ENCODE results near the gene CDA. TPM values are rescaled to one million over a fixed set of nuclear protein-coding genes. Genes with fewer than 3 reads are reported as not detected.

CDA gene
- total and polyA plus RNA-seq, 5 donors from 2014 or later = 0.21 to 0.57 TPM; not detected in 3

GRCh38 chr1:20611652-20612051, 22.8 kb downstream of the CDA start:
- no peaks in the 10 kb centered on the region for H3K36me3 ChIP-seq (ENCODE audit: control insufficient read depth, insufficient read depth, low read length)
- H3K27me3 Mint-ChIP-seq = peaks cover 16% of the 10 kb centered on the region
- DNase-seq (no peak), ATAC-seq (ENCODE audit: low read depth in 2 of 2) (no peak)
- no peak overlapping the region for H3K4me3 Mint-ChIP-seq
- peaks cover 0 to 5% (median 0%) of the 10 kb centered on the region in 7 donors for H3K9me3 Mint-ChIP-seq
- H3K4me1 ChIP-seq (ENCODE audit: control insufficient read depth, insufficient read depth, low read length, poor library complexity, severe bottlenecking) = no peaks in the 10 kb centered on the region
- no peaks in the 10 kb centered on the region for H3K9me3 ChIP-seq (ENCODE audit: control insufficient read depth in 2 of 2, low read length in 2 of 2)
- H3K4me1 Mint-ChIP-seq = peaks cover 0 to 6% (median 0%) of the 10 kb centered on the region in 4 donors
- no peak overlapping the region for H3K4me3 ChIP-seq (ENCODE audit: low read depth, low read length)
- H3K27me3 ChIP-seq (ENCODE audit: control insufficient read depth, insufficient read depth, low read length) = peaks cover 4% of the 10 kb centered on the region
- no peak overlapping the region for H3K27ac ChIP-seq (ENCODE audit: insufficient read depth, low read length, poor library complexity, severe bottlenecking)
- H3K36me3 Mint-ChIP-seq = no peaks in the 10 kb centered on the region
- H3K27ac Mint-ChIP-seq = no peak overlapping the region

- Histone ChIP-seq H3K27me3 (ENCODE audit: control insufficient read depth, insufficient read depth, low read length) (peaks cover 4% of the 10 kb centered on the region), H3K4me3 (ENCODE audit: low read depth, low read length) (no peak overlapping the region), H3K4me1 (ENCODE audit: control insufficient read depth, insufficient read depth, low read length, poor library complexity, severe bottlenecking) (no peaks in the 10 kb centered on the region), H3K36me3 (ENCODE audit: control insufficient read depth, insufficient read depth, low read length) (no peaks in the 10 kb centered on the region), H3K27ac (ENCODE audit: insufficient read depth, low read length, poor library complexity, severe bottlenecking) (no peak overlapping the region), H3K9me3 (ENCODE audit: control insufficient read depth in 2 of 2, low read length in 2 of 2) (no peaks in the 10 kb centered on the region)
- peaks cover 0 to 5% (median 0%) of the 10 kb centered on the region in 7 donors for H3K9me3 Mint-ChIP-seq
- no peak overlapping the region for H3K4me3 Mint-ChIP-seq
- no peak overlapping the region for H3K27ac Mint-ChIP-seq
- peaks cover 21% of the 10 kb centered on the region for H3K27me3 Mint-ChIP-seq
- H3K36me3 Mint-ChIP-seq = no peaks in the 10 kb centered on the region
- ATAC-seq (ENCODE audit: low read depth in 2 of 2) (no peak), DNase-seq (no peak)
- H3K4me1 Mint-ChIP-seq = peaks cover 0 to 6% (median 0%) of the 10 kb centered on the region in 4 donors
These were observed 23.4 kb downstream of the CDA start for GRCh38 chr1:20612221-20612746.

GRCh38 chr1:20614131-20614579, 25.3 kb downstream of the CDA start:
- Histone ChIP-seq H3K4me1 (ENCODE audit: control insufficient read depth, insufficient read depth, low read length, poor library complexity, severe bottlenecking) (no peaks in the 10 kb centered on the region), H3K27ac (ENCODE audit: insufficient read depth, low read length, poor library complexity, severe bottlenecking) (no peak overlapping the region), H3K9me3 (ENCODE audit: control insufficient read depth in 2 of 2, low read length in 2 of 2) (no peaks in the 10 kb centered on the region), H3K4me3 (ENCODE audit: low read depth, low read length) (no peak overlapping the region), H3K36me3 (ENCODE audit: control insufficient read depth, insufficient read depth, low read length) (no peaks in the 10 kb centered on the region), H3K27me3 (ENCODE audit: control insufficient read depth, insufficient read depth, low read length) (no peaks in the 10 kb centered on the region)
- ATAC-seq (ENCODE audit: low read depth in 2 of 2) (no peak), DNase-seq (no peak)
- Mint-ChIP-seq H3K4me1 (peaks cover 0 to 6% (median 0%) of the 10 kb centered on the region in 4 donors), H3K27me3 (peaks cover 21% of the 10 kb centered on the region), H3K36me3 (no peaks in the 10 kb centered on the region), H3K4me3 (no peak overlapping the region), H3K9me3 (peaks cover 0 to 5% (median 0%) of the 10 kb centered on the region in 7 donors), H3K27ac (no peak overlapping the region)

GRCh38 chr1:20615946-20616846, 27.3 kb downstream of the CDA start:
- Histone ChIP-seq H3K9me3 (ENCODE audit: control insufficient read depth in 2 of 2, low read length in 2 of 2) (no peaks in the 10 kb centered on the region), H3K27me3 (ENCODE audit: control insufficient read depth, insufficient read depth, low read length) (no peaks in the 10 kb centered on the region), H3K4me1 (ENCODE audit: control insufficient read depth, insufficient read depth, low read length, poor library complexity, severe bottlenecking) (no peaks in the 10 kb centered on the region), H3K4me3 (ENCODE audit: low read depth, low read length) (no peak overlapping the region), H3K36me3 (ENCODE audit: control insufficient read depth, insufficient read depth, low read length) (no peaks in the 10 kb centered on the region), H3K27ac (ENCODE audit: insufficient read depth, low read length, poor library complexity, severe bottlenecking) (no peak overlapping the region)
- no peak for ATAC-seq (ENCODE audit: low read depth in 2 of 2)
- Mint-ChIP-seq H3K27ac (no peak overlapping the region), H3K27me3 (peaks cover 21% of the 10 kb centered on the region), H3K9me3 (peaks cover 0 to 5% (median 0%) of the 10 kb centered on the region in 7 donors), H3K4me1 (peaks cover 0 to 6% (median 0%) of the 10 kb centered on the region in 4 donors), H3K36me3 (no peaks in the 10 kb centered on the region), H3K4me3 (no peak overlapping the region)
- DNase-seq = no peak

GRCh38 chr1:20616847-20617487, 28.1 kb downstream of the CDA start:
- H3K4me3 Mint-ChIP-seq = no peak overlapping the region
- H3K27me3 ChIP-seq (ENCODE audit: control insufficient read depth, insufficient read depth, low read length) = no peaks in the 10 kb centered on the region
- H3K36me3 ChIP-seq (ENCODE audit: control insufficient read depth, insufficient read depth, low read length) = no peaks in the 10 kb centered on the region
- no peaks in the 10 kb centered on the region for H3K4me1 ChIP-seq (ENCODE audit: control insufficient read depth, insufficient read depth, low read length, poor library complexity, severe bottlenecking)
- H3K9me3 ChIP-seq (ENCODE audit: control insufficient read depth in 2 of 2, low read length in 2 of 2) = no peaks in the 10 kb centered on the region
- H3K27ac ChIP-seq (ENCODE audit: insufficient read depth, low read length, poor library complexity, severe bottlenecking) = no peak overlapping the region
- no peak overlapping the region for H3K27ac Mint-ChIP-seq
- H3K9me3 Mint-ChIP-seq = peaks cover 0 to 4% (median 0%) of the 10 kb centered on the region in 7 donors
- no peaks in the 10 kb centered on the region for H3K36me3 Mint-ChIP-seq
- no peak for DNase-seq
- no peak overlapping the region for H3K4me3 ChIP-seq (ENCODE audit: low read depth, low read length)
- peaks cover 21% of the 10 kb centered on the region for H3K27me3 Mint-ChIP-seq
- peaks cover 0 to 6% (median 0%) of the 10 kb centered on the region in 4 donors for H3K4me1 Mint-ChIP-seq
- no peak for ATAC-seq (ENCODE audit: low read depth in 2 of 2)

GRCh38 chr1:20618550-20618949, 29.7 kb downstream of the CDA start:
- no peak for DNase-seq
- H3K36me3 Mint-ChIP-seq = no peaks in the 10 kb centered on the region
- H3K27ac Mint-ChIP-seq = no peak overlapping the region
- no peak overlapping the region for H3K4me3 ChIP-seq (ENCODE audit: low read depth, low read length)
- no peaks in the 10 kb centered on the region for H3K9me3 ChIP-seq (ENCODE audit: control insufficient read depth in 2 of 2, low read length in 2 of 2)
- no peaks in the 10 kb centered on the region for H3K4me1 ChIP-seq (ENCODE audit: control insufficient read depth, insufficient read depth, low read length, poor library complexity, severe bottlenecking)
- no peaks in the 10 kb centered on the region for H3K27me3 ChIP-seq (ENCODE audit: control insufficient read depth, insufficient read depth, low read length)
- H3K36me3 ChIP-seq (ENCODE audit: control insufficient read depth, insufficient read depth, low read length) = no peaks in the 10 kb centered on the region
- no peaks in the 10 kb centered on the region for H3K9me3 Mint-ChIP-seq
- ATAC-seq (ENCODE audit: low read depth in 2 of 2) = no peak
- H3K27me3 Mint-ChIP-seq = peaks cover 24% of the 10 kb centered on the region
- H3K27ac ChIP-seq (ENCODE audit: insufficient read depth, low read length, poor library complexity, severe bottlenecking) = no peak overlapping the region
- peaks cover 0 to 6% (median 0%) of the 10 kb centered on the region in 4 donors for H3K4me1 Mint-ChIP-seq
- no peak overlapping the region for H3K4me3 Mint-ChIP-seq

- H3K4me1 ChIP-seq (ENCODE audit: control insufficient read depth, insufficient read depth, low read length, poor library complexity, severe bottlenecking) = no peaks in the 10 kb centered on the region
- H3K4me3 Mint-ChIP-seq = no peak overlapping the region
- no peaks in the 10 kb centered on the region for H3K9me3 ChIP-seq (ENCODE audit: control insufficient read depth in 2 of 2, low read length in 2 of 2)
- H3K36me3 Mint-ChIP-seq = no peaks in the 10 kb centered on the region
- ATAC-seq (ENCODE audit: low read depth in 2 of 2) = no peak
- no peaks in the 10 kb centered on the region for H3K4me1 Mint-ChIP-seq
- H3K9me3 Mint-ChIP-seq = no peaks in the 10 kb centered on the region
- DNase-seq = no peak
- H3K27ac Mint-ChIP-seq = no peak overlapping the region
- H3K36me3 ChIP-seq (ENCODE audit: control insufficient read depth, insufficient read depth, low read length) = no peaks in the 10 kb centered on the region
- H3K27me3 Mint-ChIP-seq = peaks cover 19% of the 10 kb centered on the region
- no peaks in the 10 kb centered on the region for H3K27me3 ChIP-seq (ENCODE audit: control insufficient read depth, insufficient read depth, low read length)
- no peak overlapping the region for H3K4me3 ChIP-seq (ENCODE audit: low read depth, low read length)
- H3K27ac ChIP-seq (ENCODE audit: insufficient read depth, low read length, poor library complexity, severe bottlenecking) = no peak overlapping the region
These were observed 31.1 kb downstream of the CDA start for GRCh38 chr1:20619999-20620398.

Measured in CD4-positive, CD25-positive, alpha-beta regulatory T cell (primary cell).